GM18502 (cell line): Measurements from ENCODE around the gene MAP3K14.
A peak's percentile ranks its signal among the peaks of the same experiment; 100 is the strongest.

Experiments
- ATAC-seq: cut with Tn5 transposase; IDR thresholded peaks from one replicate; pipeline ENCODE4 v1.9.1; 2021; ENCODE audit warnings: mild to moderate bottlenecking; ENCODE audit not compliant: unreplicated experiment, poor library complexity

MAP3K14 gene

GRCh38 chr17:45243750-45244149 lies 73.1 kb downstream of the MAP3K14 start:
- no peak for ATAC-seq

GRCh38 chr17:45242029-45242414 lies 74.8 kb downstream of the MAP3K14 start:
- no peak for ATAC-seq

- no peak for ATAC-seq
Measured at GRCh38 chr17:45241328-45242028, 75.3 kb downstream of the MAP3K14 start.

GRCh38 chr17:45240905-45241327 lies 75.9 kb downstream of the MAP3K14 start:
- ATAC-seq = no peak

GRCh38 chr17:45238155-45238774 lies 78.6 kb downstream of the MAP3K14 start:
- ATAC-seq = no peak

- no peak for ATAC-seq
Measured at GRCh38 chr17:45237686-45238085, 79.1 kb downstream of the MAP3K14 start.

GRCh38 chr17:45236282-45236606 lies 80.6 kb downstream of the MAP3K14 start:
- ATAC-seq = no peak

GRCh38 chr17:45235416-45236281 lies 81.2 kb downstream of the MAP3K14 start:
- ATAC-seq = no peak

GRCh38 chr17:45234641-45235415 lies 82.0 kb downstream of the MAP3K14 start:
- ATAC-seq = no peak

GRCh38 chr17:45233423-45233924 lies 83.3 kb downstream of the MAP3K14 start:
- ATAC-seq = no peak

- ATAC-seq = no peak
Measured at GRCh38 chr17:45232514-45233422, 84.1 kb downstream of the MAP3K14 start.

GRCh38 chr17:45231481-45232116 lies 85.2 kb downstream of the MAP3K14 start:
- ATAC-seq = no peak

- ATAC-seq = no peak
Measured at GRCh38 chr17:45230787-45231480, 85.9 kb downstream of the MAP3K14 start.

GRCh38 chr17:45230410-45230786 lies 86.4 kb downstream of the MAP3K14 start:
- ATAC-seq = no peak

GRCh38 chr17:45229681-45230409 lies 87.0 kb downstream of the MAP3K14 start:
- ATAC-seq = no peak

GRCh38 chr17:45228763-45229539 lies 87.9 kb downstream of the MAP3K14 start:
- ATAC-seq = peak; percentile 43
